CD4-positive, alpha-beta T cell treated with Interleukin-2 at 100 ng/mL for 4 hours (primary cell): ENCODE results near the gene TTC33.
A peak's percentile ranks its signal among the peaks of the same experiment; 100 is the strongest.
"Not testable (repeated sequence)": the region's sequence is repeated elsewhere in the genome, so short reads cannot be mapped to it uniquely, and the experiment has no call there.

Source experiments
- DNase-seq: peaks from one replicate; pipeline ENCODE4 v3.0.0-alpha.2; 2020; ENCODE audit warnings: low spot score

The TTC33 gene

GRCh38 chr5:40614923-40615585 lies 140.7 kb downstream of the TTC33 start:
- DNase-seq: no peak

- no peak for DNase-seq
These were observed 141.3 kb downstream of the TTC33 start for GRCh38 chr5:40614466-40614865.

GRCh38 chr5:40607202-40607601 lies 148.6 kb downstream of the TTC33 start:
- no peak for DNase-seq

- no peak for DNase-seq
These were observed 149.5 kb downstream of the TTC33 start for GRCh38 chr5:40606077-40606765.

- DNase-seq: peak; percentile 25
These were observed 150.3 kb downstream of the TTC33 start for GRCh38 chr5:40605295-40605958.

GRCh38 chr5:40603378-40603777 lies 152.4 kb downstream of the TTC33 start:
- no peak for DNase-seq

- no peak for DNase-seq
These were observed 154.4 kb downstream of the TTC33 start for GRCh38 chr5:40601198-40601868.

GRCh38 chr5:40600383-40600782 lies 155.4 kb downstream of the TTC33 start:
- DNase-seq: no peak

GRCh38 chr5:40599676-40600075 lies 156.1 kb downstream of the TTC33 start:
- no peak for DNase-seq

GRCh38 chr5:40594811-40595210 lies 160.9 kb downstream of the TTC33 start:
- no peak for DNase-seq

- DNase-seq: not testable (repeated sequence)
These were observed 163.9 kb downstream of the TTC33 start for GRCh38 chr5:40591727-40592396.

GRCh38 chr5:40587376-40587775 lies 168.4 kb downstream of the TTC33 start:
- DNase-seq: no peak

- no peak for DNase-seq
These were observed 170.1 kb downstream of the TTC33 start for GRCh38 chr5:40585537-40586267.

GRCh38 chr5:40584054-40584453 lies 171.7 kb downstream of the TTC33 start:
- DNase-seq: no peak

GRCh38 chr5:40578501-40579451 lies 177.0 kb downstream of the TTC33 start:
- peak; percentile 20 for DNase-seq

GRCh38 chr5:40577718-40578117 lies 178.0 kb downstream of the TTC33 start:
- no peak for DNase-seq

GRCh38 chr5:40575921-40576320 lies 179.8 kb downstream of the TTC33 start:
- DNase-seq: no peak

- no peak for DNase-seq
These were observed 180.3 kb downstream of the TTC33 start for GRCh38 chr5:40575411-40575810.

- no peak for DNase-seq
These were observed 182.8 kb downstream of the TTC33 start for GRCh38 chr5:40572937-40573336.

GRCh38 chr5:40572391-40572790 lies 183.4 kb downstream of the TTC33 start:
- DNase-seq: no peak
